DMS53 treated with DMSO at 0.1 percent for 48 hours (cell line): ENCODE measurements around the gene CSN1S1.

Source experiments
- DNase-seq: peaks from one replicate; lab custom pipeline; 2025; ENCODE audit not compliant: unreplicated experiment; lab: John Stamatoyannopoulos, UW

CSN1S1 gene

DNA sequence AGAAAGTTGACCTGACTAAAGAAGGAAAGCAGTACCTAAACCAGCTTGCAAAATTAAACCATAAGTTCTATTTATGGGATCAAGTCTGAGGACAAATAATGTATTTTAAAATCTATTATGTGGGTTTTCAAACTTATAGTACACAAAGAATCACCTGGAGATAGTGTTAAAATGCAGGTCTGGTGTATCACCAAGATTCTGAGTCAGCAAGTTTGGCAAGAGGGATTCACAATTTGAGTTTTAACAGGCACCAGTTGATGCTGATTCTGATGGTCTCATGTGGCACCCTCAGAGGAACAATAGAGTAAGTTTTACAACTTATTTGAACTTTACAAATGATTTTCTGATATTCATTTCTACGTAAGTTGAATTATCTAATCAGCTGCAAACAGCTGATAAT, 55.8 kb downstream of the CSN1S1 start:
- DNase-seq = no peak

DNA sequence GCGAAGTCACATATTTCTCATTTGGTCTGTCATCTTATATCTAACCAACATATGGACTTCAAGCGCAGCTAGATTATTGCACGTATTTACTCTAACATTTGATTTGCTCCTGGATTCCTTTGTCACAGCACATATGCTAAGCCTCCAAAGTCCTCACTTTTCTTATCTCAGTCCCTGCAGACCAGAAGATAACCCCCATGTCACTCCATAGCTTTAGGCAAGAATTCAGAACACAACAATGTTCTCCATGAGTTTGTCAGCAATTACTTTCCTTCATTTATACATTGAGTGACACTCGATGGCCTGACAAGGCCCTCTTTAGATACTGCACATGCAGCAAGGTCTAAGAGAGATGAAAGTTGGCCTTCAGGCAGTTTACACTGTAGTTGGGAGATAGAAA, 60.1 kb downstream of the CSN1S1 start:
- DNase-seq = no peak

DNA sequence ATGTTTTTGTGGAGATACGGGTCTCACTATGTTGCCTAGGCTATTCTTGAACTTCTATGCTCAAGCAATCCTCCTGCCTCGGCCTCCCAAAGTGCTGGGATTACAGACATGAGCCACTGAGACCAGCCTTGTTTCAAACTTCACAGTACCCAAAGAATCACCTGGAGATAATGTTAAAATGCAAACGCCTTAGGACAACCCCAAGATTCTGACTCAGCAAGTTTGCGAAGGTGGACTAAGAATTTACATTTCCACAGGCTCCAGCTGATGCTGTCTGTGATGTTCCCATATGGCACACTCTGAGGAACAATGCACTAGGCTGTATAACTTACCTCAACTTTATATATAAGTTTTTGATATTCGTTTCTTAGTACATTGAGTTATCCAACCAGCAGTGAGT, 63.9 kb downstream of the CSN1S1 start:
- no peak for DNase-seq

DNA sequence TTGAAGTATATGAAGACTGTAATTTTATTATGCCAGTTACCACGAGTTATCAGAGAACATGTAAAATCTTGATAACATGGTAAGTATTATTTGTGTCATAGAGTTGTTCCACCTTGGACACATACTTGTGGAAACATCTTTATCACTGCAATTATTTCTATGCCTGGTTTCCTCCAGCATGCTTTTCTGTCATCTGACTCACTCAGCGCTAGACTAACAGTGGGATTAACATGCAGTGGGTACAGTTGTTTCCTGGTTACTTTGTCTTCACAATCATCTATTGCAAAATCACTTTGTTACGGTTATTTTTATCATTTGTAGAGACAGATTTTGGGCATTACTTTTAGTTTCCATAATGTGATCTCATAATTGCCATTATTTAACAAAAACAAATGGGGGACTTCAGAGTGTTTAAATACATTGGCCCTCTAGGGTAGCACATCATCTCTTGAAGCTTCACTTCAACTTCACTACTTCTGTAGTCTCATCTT, 64.7 kb downstream of the CSN1S1 start, which contains the start of gene STATH:
Gene STATH, plus strand, starts transcription at position 441 of the 491 bp plus-strand sequence. CDS start 2,472 bp downstream, outside the sequence.
- DNase-seq = no peak
